ENCODE measurements around the gene DLGAP1. TPM values are rescaled to one million over a fixed set of nuclear protein-coding genes. Genes with fewer than 3 reads are reported as not detected.

Gene DLGAP1
- polyA plus RNA-seq, 1 donor from 2014 or later: 4.5 TPM

DNA sequence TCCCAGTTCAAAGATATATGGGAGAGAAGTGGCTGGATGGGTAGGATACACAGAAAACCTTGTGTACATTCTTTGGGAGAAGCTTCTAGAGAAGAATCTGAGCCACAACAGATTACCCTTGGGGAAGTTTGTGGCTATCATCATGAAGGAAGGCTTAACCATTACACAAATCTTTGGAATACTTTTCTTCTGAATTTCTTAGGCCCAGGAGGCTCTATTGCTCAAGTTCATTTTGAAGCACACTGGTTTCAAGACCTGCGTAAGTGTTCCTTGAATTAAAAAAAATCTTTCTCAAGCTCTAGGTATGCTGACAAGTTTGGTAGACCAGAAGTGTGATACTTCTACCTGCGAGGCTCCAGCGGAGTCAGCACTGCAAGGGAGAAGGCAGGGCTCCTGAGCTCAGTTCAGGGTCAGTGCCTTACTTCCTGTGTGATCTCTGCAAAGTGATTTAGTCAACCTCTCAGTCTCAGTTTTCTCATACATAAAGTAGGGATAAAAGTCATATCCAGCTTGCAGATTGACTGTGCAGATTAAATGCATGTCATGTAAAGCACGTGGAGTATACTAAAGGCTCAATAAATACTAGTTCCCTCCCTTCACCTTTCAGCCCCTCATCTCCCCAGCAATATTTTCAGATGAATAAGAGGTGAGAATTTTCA is 438.6 kb downstream of the DLGAP1 start:
- no peaks in the 10 kb centered on the region for H3K9me3 ChIP-seq (ENCODE audit: low read length)

DNA sequence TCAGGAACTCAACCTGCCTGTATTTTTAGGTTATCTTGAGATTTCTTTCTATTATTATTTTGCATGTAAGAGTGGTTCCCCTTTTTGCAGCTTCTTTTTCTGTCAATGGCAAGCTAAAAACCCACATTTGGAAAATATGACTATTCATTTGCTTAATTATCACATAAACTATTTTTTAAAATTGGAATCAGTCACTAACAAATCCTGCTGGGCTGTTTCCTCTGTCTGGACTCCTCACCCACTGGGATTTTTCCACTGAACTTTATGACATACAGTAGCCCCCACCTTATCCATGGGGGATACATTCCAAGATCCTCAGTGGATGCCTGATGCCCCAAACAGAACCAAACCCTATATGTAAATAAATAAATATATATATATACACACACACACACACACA is 447.3 kb downstream of the DLGAP1 start:
- Histone ChIP-seq H3K27ac (ENCODE audit: low read length) (no peak overlapping the region), H3K79me2 (replicated peaks; ENCODE audit: insufficient read depth, low read length) (no peaks in the 10 kb centered on the region)

More for the DNA sequence above, 438.6 kb downstream of the DLGAP1 start:
- no peaks in the 10 kb centered on the region for H3K79me2 ChIP-seq (replicated peaks; ENCODE audit: insufficient read depth, low read length)
- H3K27ac ChIP-seq (ENCODE audit: low read length): no peak overlapping the region
- no peak overlapping the region for H3K9ac ChIP-seq (ENCODE audit: low read length)
- no peak overlapping the region for H2AFZ ChIP-seq (ENCODE audit: low read depth, low read length)
- H3K4me3 ChIP-seq (ENCODE audit: low read length): no peak overlapping the region
- H3F3A ChIP-seq (ENCODE audit: insufficient read depth, low read length, poor library complexity, severe bottlenecking): no peaks in the 10 kb centered on the region
- no peaks in the 10 kb centered on the region for H3K27me3 ChIP-seq (ENCODE audit: insufficient read depth, low read depth, low read length)
- H3K36me3 ChIP-seq (ENCODE audit: insufficient read depth, low read length): no peaks in the 10 kb centered on the region
- TF ChIP-seq EP300 (conservative IDR thresholded peaks at IDR 0.05; ENCODE audit: poor library complexity, severe bottlenecking): no peak
- no peak for TF ChIP-seq TAF1 (IDR thresholded peaks at IDR 0.05; ENCODE audit: low read depth)
- TF ChIP-seq RAD21 (conservative IDR thresholded peaks at IDR 0.05): no peak
- no peak for TF ChIP-seq EZH2 (IDR thresholded peaks at IDR 0.05; ENCODE audit: borderline replicate concordance, insufficient read depth, low read length, poor library complexity, severe bottlenecking)
- TF ChIP-seq, protein P1, sequence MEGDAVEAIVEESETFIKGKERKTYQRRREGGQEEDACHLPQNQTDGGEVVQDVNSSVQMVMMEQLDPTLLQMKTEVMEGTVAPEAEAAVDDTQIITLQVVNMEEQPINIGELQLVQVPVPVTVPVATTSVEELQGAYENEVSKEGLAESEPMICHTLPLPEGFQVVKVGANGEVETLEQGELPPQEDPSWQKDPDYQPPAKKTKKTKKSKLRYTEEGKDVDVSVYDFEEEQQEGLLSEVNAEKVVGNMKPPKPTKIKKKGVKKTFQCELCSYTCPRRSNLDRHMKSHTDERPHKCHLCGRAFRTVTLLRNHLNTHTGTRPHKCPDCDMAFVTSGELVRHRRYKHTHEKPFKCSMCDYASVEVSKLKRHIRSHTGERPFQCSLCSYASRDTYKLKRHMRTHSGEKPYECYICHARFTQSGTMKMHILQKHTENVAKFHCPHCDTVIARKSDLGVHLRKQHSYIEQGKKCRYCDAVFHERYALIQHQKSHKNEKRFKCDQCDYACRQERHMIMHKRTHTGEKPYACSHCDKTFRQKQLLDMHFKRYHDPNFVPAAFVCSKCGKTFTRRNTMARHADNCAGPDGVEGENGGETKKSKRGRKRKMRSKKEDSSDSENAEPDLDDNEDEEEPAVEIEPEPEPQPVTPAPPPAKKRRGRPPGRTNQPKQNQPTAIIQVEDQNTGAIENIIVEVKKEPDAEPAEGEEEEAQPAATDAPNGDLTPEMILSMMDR (IDR thresholded peaks at IDR 0.05; ENCODE audit: poor library complexity, severe bottlenecking): no peak
- no peaks in the 10 kb centered on the region for H4K20me1 ChIP-seq (ENCODE audit: insufficient read depth)
- no peak overlapping the region for H3K4me2 ChIP-seq (ENCODE audit: low read length)
- H3K9me2 ChIP-seq (ENCODE audit: insufficient read depth, low read length): no peaks in the 10 kb centered on the region

More for the DNA sequence above, 447.3 kb downstream of the DLGAP1 start:
- TF ChIP-seq EP300 (conservative IDR thresholded peaks at IDR 0.05; ENCODE audit: poor library complexity, severe bottlenecking) (no peak), TAF1 (IDR thresholded peaks at IDR 0.05; ENCODE audit: low read depth) (no peak), RAD21 (conservative IDR thresholded peaks at IDR 0.05) (no peak), MXI1 (conservative IDR thresholded peaks at IDR 0.05; ENCODE audit: poor library complexity, severe bottlenecking) (no peak)
- TF ChIP-seq, protein P2, sequence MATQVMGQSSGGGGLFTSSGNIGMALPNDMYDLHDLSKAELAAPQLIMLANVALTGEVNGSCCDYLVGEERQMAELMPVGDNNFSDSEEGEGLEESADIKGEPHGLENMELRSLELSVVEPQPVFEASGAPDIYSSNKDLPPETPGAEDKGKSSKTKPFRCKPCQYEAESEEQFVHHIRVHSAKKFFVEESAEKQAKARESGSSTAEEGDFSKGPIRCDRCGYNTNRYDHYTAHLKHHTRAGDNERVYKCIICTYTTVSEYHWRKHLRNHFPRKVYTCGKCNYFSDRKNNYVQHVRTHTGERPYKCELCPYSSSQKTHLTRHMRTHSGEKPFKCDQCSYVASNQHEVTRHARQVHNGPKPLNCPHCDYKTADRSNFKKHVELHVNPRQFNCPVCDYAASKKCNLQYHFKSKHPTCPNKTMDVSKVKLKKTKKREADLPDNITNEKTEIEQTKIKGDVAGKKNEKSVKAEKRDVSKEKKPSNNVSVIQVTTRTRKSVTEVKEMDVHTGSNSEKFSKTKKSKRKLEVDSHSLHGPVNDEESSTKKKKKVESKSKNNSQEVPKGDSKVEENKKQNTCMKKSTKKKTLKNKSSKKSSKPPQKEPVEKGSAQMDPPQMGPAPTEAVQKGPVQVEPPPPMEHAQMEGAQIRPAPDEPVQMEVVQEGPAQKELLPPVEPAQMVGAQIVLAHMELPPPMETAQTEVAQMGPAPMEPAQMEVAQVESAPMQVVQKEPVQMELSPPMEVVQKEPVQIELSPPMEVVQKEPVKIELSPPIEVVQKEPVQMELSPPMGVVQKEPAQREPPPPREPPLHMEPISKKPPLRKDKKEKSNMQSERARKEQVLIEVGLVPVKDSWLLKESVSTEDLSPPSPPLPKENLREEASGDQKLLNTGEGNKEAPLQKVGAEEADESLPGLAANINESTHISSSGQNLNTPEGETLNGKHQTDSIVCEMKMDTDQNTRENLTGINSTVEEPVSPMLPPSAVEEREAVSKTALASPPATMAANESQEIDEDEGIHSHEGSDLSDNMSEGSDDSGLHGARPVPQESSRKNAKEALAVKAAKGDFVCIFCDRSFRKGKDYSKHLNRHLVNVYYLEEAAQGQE (IDR thresholded peaks at IDR 0.05; ENCODE audit: borderline replicate concordance): no peak
- Histone ChIP-seq H3K4me2 (ENCODE audit: low read length) (no peak overlapping the region), H3K36me3 (ENCODE audit: insufficient read depth, low read length) (no peaks in the 10 kb centered on the region), H3K4me3 (ENCODE audit: low read length) (no peak overlapping the region), H3K9ac (ENCODE audit: low read length) (no peak overlapping the region), H3K9me3 (ENCODE audit: low read length) (no peaks in the 10 kb centered on the region), H4K20me1 (ENCODE audit: insufficient read depth) (no peaks in the 10 kb centered on the region), H3K9me2 (ENCODE audit: insufficient read depth, low read length) (no peaks in the 10 kb centered on the region), H2AFZ (ENCODE audit: low read depth, low read length) (no peak overlapping the region), H3F3A (ENCODE audit: insufficient read depth, low read length, poor library complexity, severe bottlenecking) (no peaks in the 10 kb centered on the region), H3K27me3 (ENCODE audit: insufficient read depth, low read depth, low read length) (no peaks in the 10 kb centered on the region)

All from neural cell (in vitro differentiated cells).